GM18520 (cell line): ENCODE data around the gene IFNA8.
A peak's percentile ranks its signal among the peaks of the same experiment; 100 is the strongest.
"Not testable (repeated sequence)": the region's sequence is repeated elsewhere in the genome, so short reads cannot be mapped to it uniquely, and the experiment has no call there.

Experiments
- ATAC-seq: cut with Tn5 transposase; IDR thresholded peaks from one replicate; pipeline ENCODE4 v1.9.1; 2021; ENCODE audit not compliant: unreplicated experiment

The IFNA8 gene

GRCh38 chr9:21408817-21409216, at the start of gene IFNA8:
TSS of gene IFNA8 (plus strand) at chr9:21409117. CDS start at chr9:21409177, 60 bp downstream.
- no peak for ATAC-seq

DNA sequence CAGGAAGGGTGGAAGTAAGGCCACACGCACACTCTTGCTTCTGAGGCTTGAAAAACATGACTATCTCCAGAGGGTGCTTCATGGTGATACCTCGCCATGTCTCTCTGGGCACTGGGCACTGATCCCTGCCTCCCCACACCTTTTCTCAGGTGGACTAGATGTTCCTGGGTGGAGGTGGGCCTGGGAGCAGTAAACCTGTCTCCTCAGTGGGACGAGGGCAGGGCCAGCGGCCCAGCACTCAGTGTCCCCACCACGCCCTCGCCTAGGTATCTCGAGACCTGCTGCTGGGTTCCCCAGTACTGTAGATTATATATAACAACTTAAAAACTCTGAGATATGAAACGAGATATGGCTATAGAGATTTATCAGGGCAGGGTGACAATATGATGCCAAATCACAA, 46.6 kb upstream of the IFNA8 start:
- ATAC-seq = no peak

DNA sequence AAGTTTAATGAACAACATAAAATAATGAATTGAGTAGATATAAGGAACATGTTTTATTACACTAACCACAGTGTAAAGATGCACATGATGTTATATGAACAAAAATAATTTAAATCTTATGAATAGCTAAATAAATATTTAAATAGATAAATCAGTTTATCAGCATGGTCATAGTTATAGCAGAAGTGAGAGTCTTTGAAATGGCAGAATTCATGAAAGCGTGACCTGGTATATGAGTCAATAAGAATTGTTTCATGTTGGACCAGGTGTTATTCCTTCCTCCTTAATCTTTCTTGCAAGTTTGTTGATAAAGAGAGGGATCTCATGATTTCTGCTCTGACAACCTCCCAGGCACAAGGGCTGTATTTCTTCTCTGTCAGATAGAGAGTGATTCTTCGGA, 41.7 kb upstream of the IFNA8 start:
- ATAC-seq = not testable (repeated sequence)

GRCh38 chr9:21367957-21368356, 41.0 kb upstream of the IFNA8 start, which contains the start of gene IFNA13:
TSS of gene IFNA13 (minus strand) at chr9:21368057. CDS start at chr9:21368010, 47 bp downstream.
- no peak for ATAC-seq

- ATAC-seq = not testable (repeated sequence)
These were observed 37.5 kb upstream of the IFNA8 start for GRCh38 chr9:21371467-21371866.

GRCh38 chr9:21381448-21382339, 27.2 kb upstream of the IFNA8 start:
- ATAC-seq = peak; percentile 97

DNA sequence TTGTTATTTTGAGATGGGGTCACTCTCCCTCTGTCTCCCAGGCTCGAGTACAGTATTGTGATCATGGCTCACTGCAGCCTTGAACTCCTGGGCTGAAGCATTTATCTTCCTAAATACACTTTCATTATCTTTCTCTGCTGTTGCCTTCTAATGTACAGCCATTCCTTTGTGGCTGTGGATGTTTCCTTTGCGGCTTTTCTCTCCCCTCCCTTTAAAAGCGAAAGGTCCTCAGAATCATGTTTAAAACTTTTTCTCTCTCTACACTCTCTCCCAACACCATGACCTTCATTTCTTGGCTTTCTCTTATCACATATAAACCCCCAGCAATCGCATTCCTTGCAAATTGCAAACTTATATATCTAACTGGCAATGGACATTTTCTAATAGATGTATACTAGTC, 25.3 kb upstream of the IFNA8 start:
- ATAC-seq = no peak

GRCh38 chr9:21385131-21385670, 23.7 kb upstream of the IFNA8 start, which contains the start of gene IFNA2:
TSS of gene IFNA2 (minus strand) at chr9:21385398. CDS start at chr9:21385329, 69 bp downstream.
- ATAC-seq = peak; percentile 17

GRCh38 chr9:21392270-21392669, 16.6 kb upstream of the IFNA8 start:
- peak; percentile 85 for ATAC-seq

DNA sequence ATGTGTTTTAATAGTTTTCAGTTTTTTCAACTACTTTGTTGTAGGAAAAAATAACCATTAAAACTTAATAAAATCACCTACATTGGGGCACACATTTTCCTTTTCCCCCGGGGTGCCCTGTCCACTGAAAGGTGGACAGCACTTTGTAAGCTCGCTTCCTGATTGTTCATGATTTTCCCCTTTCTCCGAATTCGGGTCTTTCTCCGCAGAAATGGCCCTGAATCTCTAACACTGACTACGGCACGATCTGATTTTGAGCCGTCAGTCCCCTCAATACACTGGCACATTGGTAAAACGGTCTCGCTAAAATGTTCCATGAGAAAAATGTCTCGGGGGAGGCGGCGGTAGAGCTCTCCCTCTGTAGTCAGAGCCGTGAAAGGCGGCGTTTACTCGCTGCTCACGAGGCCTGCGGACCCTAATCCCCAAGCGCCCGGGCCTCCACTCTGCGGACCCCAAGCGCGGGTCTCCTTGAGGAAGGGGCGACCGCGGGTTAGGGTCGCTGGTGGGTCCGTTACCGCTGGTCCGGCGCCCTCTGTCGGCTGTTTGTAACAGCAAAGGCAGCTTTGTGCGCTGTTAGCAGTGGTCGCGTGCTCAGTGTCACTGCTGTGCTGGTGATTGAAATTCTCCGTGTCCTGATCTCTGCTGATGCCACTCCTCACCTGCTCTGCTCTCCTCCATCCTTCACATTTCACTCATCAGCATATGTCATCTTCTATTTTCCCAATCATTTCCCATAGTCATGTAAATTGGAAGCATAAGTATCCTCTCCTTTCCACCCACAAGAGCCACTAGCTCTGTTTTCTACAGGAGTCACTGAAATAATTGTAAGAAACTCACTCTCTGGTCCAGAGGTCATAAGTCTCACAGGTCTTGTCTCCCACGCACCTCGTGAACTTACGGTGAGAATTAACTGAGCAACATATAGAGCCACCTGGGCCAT, 12.9 kb upstream of the IFNA8 start:
- peak; percentile 34 for ATAC-seq

GRCh38 chr9:21398955-21399489, 9.9 kb upstream of the IFNA8 start:
- no peak for ATAC-seq

DNA sequence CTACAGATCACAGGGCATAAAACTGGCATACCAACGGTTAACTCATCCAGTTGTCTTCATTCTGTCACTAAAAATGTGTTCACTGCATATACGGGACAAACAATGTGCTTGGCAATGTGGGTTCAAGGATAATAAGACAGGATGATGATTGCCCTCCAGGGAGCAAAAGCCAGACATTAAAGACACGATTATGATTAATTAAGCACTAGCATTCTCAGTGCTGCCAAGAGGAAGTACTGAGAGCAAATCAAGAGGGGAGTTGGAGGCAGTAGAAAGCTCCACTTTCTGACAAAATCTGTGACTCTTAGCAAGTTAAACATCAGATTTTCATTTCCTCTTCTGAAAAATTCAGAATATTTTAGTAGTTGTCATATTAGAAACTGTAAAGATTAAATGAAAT, 9.0 kb upstream of the IFNA8 start:
- ATAC-seq = no peak

DNA sequence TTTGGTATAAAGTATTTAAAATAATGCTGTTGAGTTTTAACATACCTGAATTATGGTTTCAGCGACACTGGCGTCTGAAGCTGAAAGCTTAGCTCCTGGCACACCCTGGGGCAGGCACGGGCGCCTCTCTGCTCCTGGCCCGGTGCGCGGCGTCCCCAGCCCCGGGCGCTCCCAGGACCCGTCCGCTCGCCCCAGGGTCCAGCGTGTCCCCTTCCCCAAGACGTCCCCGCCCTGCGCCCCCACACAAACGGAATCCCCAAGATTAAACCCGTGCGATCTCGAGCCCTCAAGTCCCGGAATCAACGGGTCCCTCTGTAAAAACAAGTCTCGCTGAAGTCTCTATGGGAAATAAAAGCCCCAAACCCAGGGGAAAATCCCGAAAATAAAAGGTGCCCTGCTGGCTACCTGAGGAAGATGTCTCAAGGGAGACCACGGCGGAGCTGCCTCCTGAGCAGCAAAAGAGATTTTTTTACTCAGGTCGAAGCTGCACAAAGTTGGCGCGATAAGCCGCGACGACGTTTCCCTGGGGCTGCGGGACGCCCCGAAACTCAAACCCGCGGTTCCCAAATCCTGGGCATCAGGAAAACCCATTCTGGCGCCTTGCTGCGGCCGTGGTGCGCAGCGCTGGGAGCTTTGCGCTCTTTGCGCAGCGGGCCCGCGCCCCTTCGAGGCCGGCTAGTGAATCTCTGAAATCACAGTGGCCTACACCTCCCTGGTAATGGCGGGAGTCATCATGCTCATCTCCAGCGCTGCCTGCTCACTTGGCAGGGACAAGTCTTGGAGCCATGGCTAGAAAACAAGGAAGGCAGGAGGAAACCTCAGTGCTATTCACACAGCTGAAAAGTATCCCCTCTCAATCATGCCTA, 6.3 kb upstream of the IFNA8 start:
- ATAC-seq = no peak

DNA sequence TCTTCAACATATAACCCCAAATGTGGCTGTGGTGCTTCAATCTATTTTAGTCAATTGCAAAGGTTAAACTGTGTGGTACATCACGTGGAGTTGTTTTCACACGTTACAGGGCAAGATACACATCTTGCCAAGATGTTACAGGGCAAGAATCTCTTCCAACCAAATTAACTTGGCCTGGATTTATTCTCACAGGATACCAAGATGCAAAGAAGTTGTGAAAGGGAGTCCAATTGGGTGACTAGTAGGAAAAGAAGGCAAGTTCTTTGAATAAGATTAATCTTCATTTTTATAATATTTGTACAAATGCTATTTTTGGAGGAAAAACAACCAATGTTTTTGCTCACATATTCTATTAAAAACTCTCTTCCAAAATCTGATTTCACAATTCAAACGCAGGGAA, 4.8 kb upstream of the IFNA8 start:
- no peak for ATAC-seq

DNA sequence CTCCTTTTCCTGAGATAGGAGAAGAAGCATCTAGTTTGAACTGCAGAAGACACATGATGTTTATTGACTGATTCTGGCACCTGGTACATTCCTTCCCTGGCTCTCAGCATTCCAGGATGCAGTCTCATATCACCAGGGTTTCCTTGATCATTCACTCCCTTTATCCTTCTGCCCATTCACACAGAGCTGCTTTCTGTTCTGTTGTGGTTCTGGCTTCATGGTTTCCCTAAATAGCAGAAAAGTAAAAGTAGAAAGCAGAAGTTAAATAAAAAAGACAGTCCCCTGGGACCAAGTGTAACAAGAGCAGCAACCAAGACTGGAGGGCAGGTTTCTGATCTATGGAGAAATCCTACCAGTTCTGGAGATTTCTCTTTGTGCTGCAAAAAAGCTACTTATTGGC, 3.2 kb downstream of the IFNA8 start:
- no peak for ATAC-seq

GRCh38 chr9:21413151-21413550, 4.2 kb downstream of the IFNA8 start:
- no peak for ATAC-seq

GRCh38 chr9:21413624-21414023, 4.7 kb downstream of the IFNA8 start:
- no peak for ATAC-seq

DNA sequence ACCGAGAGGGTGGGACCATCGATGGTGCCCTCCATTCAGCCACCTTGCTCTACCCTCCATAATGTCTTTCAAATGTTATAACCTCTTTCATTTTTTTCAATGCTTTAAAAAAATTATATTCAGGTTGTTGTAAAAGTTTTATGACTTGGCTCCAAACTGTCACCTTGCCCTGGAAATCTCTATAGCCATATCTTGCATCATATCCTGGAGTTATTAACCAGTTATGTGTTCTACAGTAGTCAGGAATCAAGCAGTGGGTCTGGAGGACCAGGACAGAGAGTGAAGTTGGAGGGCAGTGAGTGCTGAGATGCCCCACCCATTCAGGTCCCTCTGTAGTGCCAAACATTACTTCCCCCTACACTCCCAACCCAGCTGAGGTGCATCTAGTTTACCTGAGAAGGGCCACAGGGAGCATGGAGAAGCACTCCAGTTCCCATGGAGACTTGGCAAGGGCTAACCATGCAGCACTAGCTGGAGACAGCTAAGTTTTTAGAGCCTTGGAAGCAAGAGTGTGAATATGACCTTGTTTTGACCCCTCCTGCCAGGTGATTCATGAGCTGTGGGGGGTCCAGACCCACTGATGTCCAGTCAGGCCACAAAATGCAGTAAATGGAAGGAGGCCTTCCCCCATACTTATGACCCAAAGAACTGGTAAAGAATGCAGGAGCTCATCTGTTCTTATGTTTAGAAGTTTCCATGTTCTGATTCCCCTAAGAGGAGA, 5.5 kb downstream of the IFNA8 start:
- no peak for ATAC-seq

DNA sequence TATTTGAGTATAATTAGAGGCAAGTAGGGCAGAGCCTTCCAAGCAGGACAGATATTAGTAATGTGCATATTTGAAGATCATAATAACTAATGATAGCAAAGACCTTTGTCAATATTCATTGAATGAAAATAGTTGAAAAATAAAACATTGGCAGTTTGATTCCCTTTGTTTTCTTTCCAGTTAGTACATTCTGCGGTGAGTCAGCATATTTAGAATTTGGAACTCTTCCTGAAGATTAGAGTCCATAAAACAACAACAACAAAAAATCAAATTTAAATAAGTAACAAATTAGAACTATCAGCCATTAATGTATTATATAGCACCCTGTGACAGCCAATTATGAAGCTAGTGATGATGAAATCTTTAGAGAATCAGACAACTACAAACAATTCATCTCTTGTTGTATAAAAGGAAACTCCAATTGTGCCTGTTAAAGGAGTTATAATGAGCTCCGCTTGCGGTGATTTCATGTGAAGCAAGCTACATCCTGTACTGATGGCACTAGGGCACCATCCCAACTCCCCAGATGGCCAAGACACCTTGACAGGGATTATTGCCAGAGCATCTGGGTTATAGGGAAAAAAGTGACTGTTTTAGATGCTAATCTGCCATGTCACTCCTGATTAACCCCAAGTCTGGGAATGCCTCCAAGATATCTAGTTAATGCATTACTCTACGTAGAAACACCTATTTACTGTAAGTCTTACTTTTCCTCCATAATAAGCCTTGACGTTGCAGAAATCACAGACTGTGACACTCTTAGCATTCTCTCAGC, 6.8 kb downstream of the IFNA8 start:
- ATAC-seq = no peak
